Activated CD4-positive, CD25-positive, alpha-beta regulatory T cell treated with anti-CD3 and anti-CD28 coated beads, Interleukin-2, amount 50 U/mL, for 16 hours (primary cell): ENCODE data around the gene PPM1M.

ENCODE experiments used
- DNase-seq: peaks from one replicate; pipeline ENCODE4 v3.0.0-alpha.2; 2020; ENCODE audit warnings: low read depth, low spot score

Gene PPM1M

GRCh38 chr3:52215351-52215750 lies 30.2 kb upstream of the PPM1M start:
- DNase-seq, result no peak

- no peak for DNase-seq
Measured at GRCh38 chr3:52216585-52217408, 28.8 kb upstream of the PPM1M start.

GRCh38 chr3:52217409-52217805 lies 28.2 kb upstream of the PPM1M start:
- no peak for DNase-seq

- DNase-seq, result no peak
Measured at GRCh38 chr3:52218026-52218425, 27.5 kb upstream of the PPM1M start.

GRCh38 chr3:52218454-52218853 lies 27.1 kb upstream of the PPM1M start:
- no peak for DNase-seq

- DNase-seq, result no peak
Measured at GRCh38 chr3:52218937-52219650, 26.5 kb upstream of the PPM1M start.

GRCh38 chr3:52220380-52221026 lies 25.1 kb upstream of the PPM1M start:
- DNase-seq, result peak; percentile 80

GRCh38 chr3:52221141-52221562 lies 24.4 kb upstream of the PPM1M start:
- DNase-seq, result no peak

GRCh38 chr3:52221563-52222318 lies 23.8 kb upstream of the PPM1M start:
- no peak for DNase-seq

- no peak for DNase-seq
Measured at GRCh38 chr3:52222319-52223221, 23.0 kb upstream of the PPM1M start.

- no peak for DNase-seq
Measured at GRCh38 chr3:52223449-52224408, 21.8 kb upstream of the PPM1M start.

GRCh38 chr3:52225452-52226228 lies 19.9 kb upstream of the PPM1M start, which contains the start of gene TLR9:
TLR9 (minus strand) TSS chr3:52225645; CDS start chr3:52225529, 116 bp downstream.
- DNase-seq, result no peak

GRCh38 chr3:52226229-52226817 lies 19.2 kb upstream of the PPM1M start:
- no peak for DNase-seq

GRCh38 chr3:52227117-52227516 lies 18.4 kb upstream of the PPM1M start:
- no peak for DNase-seq

- no peak for DNase-seq
Measured at GRCh38 chr3:52227766-52228165, 17.8 kb upstream of the PPM1M start.

- DNase-seq, result no peak
Measured at GRCh38 chr3:52228266-52228665, 17.3 kb upstream of the PPM1M start.

GRCh38 chr3:52228751-52229291 lies 16.7 kb upstream of the PPM1M start:
- no peak for DNase-seq

- no peak for DNase-seq
Measured at GRCh38 chr3:52229656-52230055, 15.9 kb upstream of the PPM1M start.
